HG02678 (cell line): ENCODE results near the gene CERS1.

Source experiments
- ATAC-seq: cut with Tn5 transposase; IDR thresholded peaks from one replicate; pipeline ENCODE4 v1.9.1; 2021; ENCODE audit warnings: mild to moderate bottlenecking, moderate library complexity; ENCODE audit not compliant: unreplicated experiment

Gene CERS1

DNA sequence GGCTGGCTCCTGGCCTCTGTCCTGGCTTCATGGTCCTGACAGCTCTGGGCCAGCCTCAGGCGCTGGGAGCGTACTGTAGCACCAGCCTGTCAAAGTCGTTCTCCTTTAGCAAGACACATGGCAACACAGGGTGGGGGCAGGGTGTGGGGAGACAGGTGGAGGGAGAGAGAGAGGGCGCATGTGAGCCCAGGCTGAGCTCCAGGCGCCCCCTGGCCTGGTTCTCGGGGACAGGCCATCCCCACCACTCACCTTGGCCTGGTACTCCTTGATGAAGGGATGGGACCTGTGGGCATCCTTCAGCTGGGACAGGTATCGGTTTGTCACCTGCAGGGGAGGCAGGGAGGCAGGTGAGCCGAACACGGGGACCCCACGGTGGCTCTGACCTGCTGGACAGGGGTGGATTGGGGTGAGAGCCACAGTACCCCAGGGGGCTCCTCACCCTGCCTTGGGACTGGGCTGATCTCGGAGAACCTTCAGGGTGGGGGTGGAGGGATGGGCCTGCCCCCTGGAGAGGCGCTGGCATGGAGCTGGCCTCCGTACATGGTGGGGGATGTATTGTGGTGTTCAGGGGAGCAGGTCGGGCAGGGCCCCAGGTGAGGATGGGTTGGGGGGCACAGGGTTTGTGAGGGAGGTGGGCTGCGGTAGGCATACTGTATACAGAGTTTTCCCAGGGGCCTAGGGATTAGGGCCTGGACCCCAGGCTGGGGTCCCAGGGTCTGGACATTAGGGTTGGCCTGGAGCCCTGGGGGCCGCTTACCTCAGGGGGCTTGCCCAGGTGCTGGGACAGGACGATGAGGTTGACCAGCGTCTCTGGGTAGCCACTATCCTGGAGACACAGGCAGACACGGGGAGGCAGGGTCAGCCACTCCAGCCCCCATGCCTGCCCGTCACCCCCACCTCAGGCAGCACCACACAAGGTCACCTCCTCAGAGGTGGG is 3.9 kb upstream of the CERS1 start:
- no peak for ATAC-seq

DNA sequence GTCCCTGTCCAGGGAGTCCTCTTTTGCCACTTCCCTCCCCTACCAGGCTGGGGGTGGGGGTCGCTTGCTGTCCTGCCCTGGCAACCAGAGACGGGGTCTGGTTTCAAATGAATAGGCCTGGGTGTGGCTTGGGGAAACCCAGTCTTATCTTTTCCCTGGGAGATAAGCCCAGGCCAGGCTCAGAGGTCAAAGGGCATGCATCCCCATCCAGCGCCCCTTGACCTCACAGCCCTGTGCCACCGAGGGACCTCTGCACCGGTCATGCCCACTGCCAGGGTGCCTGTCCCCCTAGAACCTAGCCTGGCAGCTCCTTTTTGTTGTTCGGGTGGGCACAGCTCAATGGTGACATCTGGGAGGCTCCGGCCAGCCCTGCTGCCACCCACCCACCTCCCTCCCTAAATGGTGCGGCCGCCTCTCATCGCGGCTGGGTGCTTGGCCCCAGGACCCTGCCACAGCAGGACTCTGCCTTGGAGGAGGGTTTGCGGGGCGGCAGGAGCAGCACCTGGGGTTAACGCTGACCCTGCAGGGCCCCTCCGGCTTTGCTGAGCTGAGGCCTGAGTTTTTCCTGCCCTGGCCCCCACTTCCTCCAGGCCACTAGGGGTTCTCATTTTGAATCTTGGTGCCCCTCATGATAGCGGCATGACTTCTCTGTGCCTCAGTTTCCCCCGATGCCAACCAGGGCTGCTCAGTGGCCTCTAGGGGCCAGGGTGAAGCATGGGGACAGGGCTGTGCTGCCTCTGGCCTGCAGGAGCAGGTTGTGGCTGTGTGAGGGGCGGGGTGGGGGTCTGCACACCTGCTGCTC is 2.9 kb upstream of the CERS1 start:
- ATAC-seq = no peak

DNA sequence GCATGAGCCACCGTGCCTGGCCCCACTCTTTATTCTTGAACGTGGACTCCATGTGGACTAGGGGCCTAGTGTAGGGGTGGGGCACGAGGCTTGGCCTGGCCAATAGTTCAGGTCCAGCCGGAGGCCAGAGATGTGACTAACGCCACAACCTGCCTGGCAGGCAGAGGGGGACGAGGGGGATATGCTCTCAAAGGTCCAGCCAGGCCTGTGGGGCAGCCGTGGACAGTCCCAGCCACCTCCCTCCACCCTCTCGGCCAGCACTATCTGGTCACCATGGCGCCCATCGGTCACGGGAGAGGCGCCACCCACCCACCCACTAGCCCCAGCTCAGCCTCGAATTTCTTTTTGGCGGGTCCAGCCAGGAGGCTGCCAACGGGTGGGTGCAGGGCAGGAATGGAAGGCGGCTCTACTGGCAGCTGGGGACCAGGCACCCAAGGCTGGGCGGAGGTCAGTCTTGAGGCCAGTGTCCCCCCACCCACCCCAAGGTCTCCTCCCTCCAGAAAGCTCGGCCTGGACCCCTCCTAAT is 2.2 kb upstream of the CERS1 start:
- ATAC-seq = no peak

DNA sequence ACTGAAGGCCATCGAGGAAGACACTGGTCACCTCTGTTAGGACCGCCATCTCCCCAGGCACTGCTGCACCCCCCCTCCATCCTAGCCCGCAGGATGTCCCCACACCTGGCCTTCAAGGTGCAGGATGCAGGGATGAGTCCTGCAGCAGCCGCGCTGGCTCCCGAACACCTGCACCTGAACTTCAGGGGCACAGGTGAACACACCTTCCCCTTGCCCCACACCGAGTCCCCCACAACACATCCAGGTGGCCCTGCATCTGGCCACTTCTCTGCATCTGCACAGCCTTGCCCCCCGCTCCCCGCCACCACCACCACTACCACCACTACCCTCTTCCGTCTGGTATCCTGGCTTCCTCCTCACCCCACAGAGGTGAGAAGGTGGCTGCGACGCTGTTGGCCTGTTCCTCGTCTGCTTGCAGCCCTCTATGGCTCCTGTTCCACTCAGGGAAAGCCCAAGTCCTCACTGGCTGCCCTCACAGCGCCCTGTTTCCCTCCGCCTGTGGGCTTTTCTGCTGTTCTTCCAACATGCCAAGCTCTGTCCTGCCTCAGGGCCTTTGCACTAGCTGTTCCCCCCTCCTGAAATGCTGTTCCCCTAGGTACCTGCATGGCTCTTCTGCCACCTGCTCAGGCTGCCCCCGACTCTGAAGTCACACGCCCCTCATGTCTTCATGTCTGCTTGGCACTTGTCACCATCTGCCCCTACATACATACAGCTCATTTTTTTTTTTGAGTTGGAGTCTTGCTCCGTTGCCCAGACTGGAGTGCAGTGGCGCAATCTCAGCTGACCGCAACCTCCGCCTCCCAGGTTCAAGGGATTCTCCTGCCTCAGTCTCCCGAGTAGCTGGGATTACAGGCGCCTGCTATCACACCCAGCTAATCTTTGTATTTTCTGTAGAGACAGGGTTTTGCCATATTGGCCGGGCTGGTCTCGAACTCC is 1.4 kb upstream of the CERS1 start:
- ATAC-seq = no peak

DNA sequence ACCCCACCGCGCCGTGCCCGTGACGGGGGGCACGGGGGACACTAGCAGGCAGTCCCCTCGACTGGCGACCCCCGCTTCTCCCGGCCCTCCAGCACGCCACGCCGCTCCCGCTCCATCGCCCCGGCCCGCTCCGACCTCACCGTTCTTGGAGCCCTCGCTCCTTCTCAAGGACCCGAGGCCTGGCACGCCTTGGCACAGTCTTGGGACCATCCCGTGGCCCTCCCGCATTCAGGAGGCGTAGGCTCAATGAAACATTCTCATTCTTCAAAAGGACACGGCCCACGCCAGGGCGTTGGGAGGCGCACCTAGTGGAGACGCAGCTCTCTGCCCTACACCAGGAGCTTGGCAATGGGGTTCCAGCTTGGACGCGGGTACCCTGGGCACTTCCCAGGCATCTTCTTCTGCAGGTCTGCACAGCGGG is 473 bp upstream of the CERS1 start:
- ATAC-seq = no peak

DNA sequence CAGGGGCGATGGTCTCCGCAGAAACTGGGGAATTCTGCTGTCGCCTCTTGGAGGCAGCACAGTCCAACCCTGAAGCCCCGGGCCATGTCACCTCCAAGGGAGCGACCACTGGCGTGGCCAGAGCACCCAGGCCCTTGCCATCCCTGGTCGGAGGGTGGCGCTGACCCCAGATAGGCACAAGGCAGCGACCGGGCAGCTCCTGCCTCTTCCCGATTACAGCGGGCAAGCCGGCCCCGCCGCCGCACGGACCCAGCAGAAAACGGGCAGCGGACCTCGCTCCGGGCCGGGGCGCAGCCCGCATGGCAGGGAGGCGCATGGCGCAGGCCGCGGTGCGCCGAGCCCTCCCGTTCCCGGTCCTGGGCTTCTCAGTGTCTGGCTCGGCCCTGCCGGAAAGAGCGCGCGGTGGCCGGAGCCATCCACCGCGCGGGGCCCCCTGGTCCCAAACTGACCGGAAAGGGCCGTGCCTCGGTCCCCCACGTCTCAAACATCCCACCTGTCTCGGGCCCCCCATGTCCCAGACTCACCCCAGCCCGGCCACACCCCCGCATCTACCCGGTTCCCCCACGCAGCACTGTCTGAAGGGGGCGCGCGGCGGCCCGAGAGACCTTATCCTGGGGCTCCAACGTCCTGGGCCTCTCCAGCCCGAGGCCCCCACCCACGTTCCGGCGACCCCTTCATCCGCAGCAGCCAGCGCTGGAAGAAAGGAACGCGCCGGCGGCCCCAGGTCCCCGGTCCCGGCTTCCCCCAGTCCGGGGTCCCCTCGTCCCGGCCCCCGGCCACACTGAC is 727 bp downstream of the CERS1 start:
- ATAC-seq = no peak

DNA sequence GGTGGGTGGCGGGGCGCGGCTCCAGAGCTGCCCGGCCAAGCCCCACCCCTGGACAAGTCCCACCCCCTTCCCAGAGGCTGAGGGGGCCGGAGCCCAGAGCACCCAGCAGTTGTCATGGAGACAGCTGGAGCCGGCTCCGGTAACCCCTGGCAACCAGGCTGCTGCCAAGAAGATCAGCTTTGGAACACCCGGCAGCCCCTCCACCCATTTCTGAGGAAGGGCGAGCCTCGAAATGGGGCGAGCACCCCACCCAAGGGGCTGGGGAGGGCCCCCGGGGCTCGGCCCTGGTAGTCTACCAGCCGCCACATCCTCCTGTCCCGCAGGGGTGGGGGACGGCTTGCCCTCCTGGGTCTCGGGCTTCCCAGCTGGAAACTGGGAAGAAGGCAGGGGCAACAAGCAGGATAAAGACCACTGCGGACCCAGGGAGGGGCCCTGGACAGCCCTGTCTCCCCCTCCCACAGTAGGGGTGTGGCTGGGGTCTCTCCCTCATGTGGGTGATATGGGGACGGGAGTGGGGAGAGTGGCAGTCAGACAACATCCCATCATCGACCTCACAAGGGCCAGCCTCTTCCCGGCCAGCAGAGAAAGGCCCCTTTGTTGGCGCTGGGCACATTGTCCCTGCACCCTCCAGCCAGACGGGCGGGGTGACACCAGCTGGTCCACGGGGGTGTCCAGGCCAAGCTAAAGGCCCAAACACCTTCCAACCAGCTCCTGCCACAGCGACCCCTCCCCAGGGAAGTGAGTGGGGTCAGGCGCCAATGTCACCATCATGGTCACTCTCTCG is 1.5 kb downstream of the CERS1 start:
- no peak for ATAC-seq

DNA sequence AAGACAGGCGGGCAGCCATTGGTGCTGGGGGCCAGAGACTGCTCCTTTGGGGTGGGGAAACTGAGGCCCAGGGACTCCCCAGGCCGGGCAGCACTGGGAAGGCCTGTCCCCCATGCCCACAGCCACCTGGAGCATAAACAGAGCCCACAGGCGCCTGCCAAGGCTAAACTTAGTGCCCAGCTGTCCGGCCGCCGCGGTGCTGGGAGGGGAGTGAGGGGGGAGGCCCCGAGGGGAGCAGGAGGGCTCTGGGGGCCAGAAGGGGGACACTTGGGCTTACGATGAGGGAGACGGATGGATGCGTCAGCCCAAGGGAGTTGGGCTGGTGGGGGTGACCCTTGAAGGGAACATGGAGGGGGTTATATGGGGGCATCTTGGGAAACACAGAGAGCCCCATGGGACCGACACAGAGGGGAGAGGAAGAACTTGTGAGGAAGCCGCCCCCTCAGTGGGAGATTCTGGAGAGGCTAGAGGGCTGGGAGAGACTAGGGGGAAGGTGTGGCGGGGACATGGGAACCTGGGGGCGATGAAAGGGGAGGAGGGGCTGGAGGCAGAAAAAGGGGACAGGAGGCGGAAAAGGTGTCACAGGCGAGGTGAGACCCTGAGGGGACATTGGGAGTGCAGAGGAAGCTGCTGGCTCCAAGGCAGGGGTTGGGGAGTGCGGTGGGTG is 2.2 kb downstream of the CERS1 start:
- no peak for ATAC-seq

DNA sequence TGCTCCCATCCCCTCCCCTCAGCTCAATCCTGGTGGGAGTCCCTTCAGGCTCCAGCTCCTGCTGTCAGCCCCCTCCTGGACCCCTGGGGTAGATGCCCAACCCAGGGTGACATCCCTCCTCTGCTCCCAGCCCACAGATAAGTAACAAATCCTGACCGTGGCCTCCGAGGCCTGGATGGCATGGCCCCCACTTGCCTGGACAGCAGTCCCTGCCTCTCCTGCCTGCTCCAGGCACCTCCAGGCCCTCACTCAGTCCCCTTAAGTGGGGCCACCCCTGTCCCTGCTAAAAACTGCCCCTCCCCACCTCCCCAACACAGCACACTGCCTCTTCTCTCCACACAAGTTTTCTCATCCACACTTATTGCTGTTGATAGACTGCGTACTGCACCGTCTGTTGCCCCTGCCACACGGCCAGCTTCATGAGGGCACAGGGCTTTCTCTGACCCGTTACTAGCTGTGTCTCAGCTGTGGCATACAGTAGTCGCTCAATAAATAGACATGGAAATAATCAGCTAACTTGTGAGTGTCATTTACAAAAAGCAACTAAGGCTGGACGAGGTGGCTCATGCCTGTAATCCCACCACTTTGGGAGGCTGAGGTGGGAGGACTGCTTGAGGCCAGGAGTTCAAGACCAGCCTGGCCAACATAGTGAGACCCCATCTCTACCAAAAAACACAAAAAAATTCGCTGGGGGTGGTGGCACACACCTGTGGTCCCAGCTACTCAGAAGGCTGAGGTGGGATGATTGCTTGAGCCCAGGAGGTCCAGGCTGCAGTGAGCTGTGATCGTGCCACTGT is 5.8 kb downstream of the CERS1 start:
- no peak for ATAC-seq

DNA sequence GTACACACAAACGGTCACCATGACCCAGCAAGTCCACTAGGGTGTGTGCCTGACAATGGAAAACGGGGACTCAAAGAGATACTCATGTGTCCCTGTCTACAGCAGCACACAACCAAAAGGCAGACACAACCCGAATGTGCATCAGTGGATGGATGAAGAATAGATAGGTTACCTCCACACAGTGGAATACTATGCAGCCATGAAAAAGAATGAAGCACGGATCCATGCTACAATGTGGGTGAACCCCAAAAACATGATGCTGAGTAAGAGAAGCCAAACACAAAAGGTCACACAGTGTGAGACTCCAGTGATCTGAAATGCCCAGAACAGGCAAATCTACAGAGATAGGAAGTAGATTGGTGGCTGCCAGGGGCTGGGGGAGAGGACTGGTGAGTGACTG is 9.0 kb downstream of the CERS1 start:
- no peak for ATAC-seq

DNA sequence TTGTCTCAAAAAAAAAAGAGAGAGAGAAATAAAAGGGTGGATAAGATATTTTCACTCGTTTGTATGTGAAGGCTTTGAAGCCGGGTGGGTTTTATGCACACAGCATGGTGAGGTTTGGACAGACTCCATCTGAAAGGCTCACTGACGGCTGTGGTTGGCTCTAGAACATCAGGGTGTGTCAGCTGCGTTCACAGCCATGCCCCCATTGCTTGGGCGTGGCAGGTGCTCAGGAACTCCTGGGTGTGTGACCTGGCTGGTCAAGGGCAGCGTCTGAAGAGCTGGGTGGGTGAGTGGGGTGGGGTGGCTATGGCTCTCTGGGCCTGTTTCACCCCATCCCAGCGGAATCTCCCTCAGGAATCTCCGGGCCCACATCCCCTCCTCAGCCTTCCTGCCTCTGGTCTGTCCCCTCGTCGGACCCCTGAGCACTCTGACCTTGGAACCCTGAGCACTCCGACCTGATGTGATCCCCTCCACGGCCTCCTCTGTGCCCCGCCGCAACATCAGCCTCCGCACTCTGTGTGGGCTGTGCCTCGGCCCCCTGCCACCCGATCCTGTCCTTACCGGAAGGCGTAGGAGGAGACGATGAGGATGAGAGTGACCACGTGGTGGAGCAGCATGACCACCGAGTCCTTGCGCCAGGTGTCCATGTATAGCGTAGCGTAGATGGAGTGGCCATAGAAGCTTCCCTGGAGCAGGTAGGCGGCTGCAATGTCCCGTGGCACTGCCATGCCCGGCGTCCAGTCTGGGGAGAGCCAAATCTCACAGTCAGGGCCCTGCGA is 12.2 kb downstream of the CERS1 start:
- ATAC-seq = no peak

DNA sequence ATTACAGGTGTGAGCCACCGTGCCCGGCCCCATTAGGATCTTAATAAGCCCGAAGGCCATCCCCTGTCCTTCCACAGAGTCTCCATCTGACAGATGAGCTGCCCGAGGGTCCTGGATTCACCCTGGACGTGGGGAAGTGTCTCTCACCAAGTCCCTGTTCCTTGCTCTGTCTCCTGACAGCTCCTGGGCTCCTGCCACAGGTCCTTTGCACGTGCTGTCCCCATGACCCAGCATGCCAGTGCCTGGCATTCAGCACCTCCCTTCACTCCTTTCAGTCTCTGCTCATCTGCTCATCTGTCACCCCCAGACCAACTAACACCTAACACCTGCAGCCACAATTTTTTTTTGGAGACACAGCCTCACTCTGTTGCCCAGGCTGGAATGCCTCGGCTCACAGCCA is 14.5 kb downstream of the CERS1 start:
- ATAC-seq = no peak

DNA sequence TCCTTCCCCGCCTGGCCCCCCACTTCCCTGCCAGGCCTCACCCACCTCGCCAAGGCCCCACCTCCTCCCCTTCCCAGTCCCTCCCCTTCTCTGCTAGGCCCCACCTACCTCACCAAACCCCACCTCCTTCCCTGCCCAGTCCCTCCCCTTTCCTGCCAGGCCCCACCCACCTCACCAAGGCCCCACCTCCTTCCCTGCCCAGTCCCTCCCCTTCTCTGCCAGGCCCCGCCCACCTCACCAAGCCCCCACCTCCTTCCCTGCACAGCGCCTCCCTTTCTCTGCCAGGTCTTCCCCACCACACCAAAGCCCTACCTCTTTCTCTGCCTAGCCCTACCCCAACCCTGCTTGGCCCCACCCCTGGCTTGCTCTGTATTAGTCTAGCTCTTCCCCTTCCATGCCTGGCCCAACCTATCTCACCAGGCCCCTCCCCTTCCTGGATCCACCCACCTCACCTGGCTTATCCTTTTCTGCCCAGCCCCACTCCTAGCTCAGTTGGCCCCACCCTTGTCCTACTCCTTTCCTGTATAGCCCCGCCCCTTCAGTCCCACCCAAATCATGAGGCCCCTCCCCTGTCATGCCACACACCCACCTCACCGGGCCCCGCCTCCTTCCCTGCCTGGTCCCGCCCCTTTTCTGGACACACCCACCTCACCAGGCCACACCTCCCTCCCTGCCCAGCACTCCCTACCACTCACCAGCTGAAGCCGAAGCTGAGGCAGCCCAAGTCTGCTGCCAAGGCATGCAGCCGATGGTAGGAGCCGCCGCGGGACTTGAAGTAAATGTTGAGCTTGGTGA is 16.2 kb downstream of the CERS1 start:
- no peak for ATAC-seq

DNA sequence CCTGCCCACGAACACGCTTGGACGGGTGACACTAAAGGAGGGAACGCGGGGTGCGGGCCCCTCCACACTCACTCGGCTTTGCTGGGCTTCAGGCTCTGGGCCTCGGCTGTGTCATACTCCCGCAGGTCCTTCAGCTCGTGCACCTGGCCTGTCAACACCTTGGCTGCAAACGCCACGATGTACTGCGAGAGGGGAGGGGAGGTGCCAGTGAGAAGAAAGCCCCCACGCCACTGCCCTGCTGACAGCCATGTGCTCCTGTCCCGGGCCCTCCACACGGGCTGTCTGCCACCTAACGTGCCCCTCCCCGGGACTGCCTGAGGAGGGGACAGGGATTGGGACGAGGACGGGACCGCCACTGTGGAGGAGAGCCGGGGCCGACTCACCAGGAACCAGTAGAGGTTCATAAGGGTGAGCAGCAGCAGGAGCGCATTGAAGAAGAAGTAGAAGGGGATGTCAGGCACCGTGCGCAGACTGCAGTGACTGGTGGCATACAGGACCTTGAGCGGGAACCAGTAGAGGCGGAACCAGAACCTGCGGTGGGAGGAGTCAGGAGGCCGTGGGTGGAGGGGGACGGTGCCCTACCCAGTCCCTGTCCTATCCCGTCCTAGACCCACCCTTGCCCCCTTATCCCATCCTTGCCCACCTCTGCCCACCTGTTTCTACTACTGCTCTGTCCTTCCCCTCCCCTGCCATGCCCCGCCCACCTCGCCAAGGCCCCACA is 16.9 kb downstream of the CERS1 start:
- ATAC-seq = no peak

DNA sequence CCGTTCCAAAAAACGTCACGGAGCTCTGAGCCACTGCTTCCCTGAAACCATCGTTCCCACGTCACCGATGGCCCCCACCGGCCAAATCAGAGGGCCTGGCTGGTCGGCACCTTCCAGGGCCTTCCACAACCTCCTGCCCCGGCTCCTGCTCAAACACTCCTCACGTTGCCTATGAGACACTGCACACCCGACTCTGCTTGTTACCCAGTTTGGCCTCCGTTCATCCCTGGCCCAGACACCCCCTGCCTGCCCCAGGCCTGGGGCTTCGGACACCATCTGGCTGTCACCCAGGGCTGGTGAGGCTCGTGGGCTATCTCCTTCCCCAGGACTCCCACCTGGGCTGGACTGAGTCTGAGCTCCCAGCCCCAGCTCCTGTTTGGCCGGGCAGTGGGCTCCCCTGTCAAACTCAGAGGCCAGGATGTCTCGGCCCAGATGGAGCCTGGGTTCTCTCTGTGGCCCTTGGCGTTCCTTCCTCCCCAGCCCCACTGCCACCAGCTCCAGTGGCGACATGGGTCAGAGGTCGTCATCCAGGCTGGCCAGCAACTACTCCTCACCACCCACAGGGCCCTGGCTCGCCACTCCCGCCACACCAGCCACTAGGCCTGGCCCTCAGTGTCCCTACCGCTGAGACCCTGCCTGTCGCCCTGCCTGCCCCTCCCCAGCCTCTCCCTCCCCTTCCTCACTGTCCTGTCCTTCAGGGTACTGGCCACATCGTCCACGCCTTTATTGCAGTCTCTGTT is 17.7 kb downstream of the CERS1 start:
- ATAC-seq = no peak
